Measurements from ENCODE around the gene SOX15. TPM values are rescaled to one million over a fixed set of nuclear protein-coding genes. Genes with fewer than 3 reads are reported as not detected.

Gene SOX15
- total RNA-seq, 1 donor from 2014 or later: 0.78 TPM

- TF ChIP-seq CTCF (IDR thresholded peaks at IDR 0.05): no peak
- DNase-seq (ENCODE audit: extremely low spot score, unreplicated experiment): no peak
- H3K4me3 Mint-ChIP-seq (ENCODE audit: unreplicated experiment): peak overlapping the region; percentile 88
- peaks cover 41% of the 10 kb centered on the region for H3K4me1 Mint-ChIP-seq (ENCODE audit: unreplicated experiment)
- H3K27ac Mint-ChIP-seq (ENCODE audit: unreplicated experiment): peak overlapping the region; percentile 87
- no peaks in the 10 kb centered on the region for H3K27me3 Mint-ChIP-seq (ENCODE audit: unreplicated experiment)
- no peaks in the 10 kb centered on the region for H3K9me3 Mint-ChIP-seq (ENCODE audit: unreplicated experiment)
- H3K36me3 Mint-ChIP-seq (ENCODE audit: unreplicated experiment): peaks cover 3% of the 10 kb centered on the region
Measured at GRCh38 chr17:7562208-7562605, 27.7 kb downstream of the SOX15 start.

DNA sequence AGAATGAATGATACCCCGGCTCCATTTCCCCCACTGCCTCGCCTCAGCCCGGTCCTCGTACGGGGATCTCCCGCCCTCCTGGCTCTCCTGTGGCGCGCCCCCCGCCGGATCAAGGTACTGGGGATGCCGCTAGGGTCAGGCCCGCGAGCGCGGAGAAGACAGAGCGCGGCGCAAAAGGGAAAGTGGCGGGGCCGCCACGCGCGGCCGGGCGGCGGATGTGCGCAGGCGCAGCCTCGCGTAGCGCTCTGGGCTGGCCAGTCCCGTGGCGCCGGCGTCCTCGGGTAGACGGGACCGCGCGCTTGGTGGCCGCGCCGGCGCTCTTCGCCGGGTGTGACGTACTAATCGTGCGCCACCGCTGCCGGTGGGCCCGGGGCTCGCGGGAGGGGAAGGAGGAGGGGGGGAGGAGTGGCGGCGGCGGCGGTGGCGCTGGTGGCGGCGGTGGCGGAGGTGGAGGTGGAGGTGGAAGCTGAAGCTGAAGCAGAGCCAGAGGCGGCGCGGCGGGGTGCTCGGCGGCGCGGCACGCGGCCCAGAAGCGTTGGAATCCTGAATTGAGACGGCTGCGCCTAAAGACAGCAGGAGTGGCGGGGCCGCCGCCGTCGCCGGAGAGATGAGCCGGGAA is 28.2 kb downstream of the SOX15 start, which contains the start of gene SENP3:
TSS of gene SENP3 (plus strand) at position 331 of the 619 bp plus-strand sequence. CDS start 1,158 bp downstream, outside the sequence.
- no peaks in the 10 kb centered on the region for H3K27me3 Mint-ChIP-seq (ENCODE audit: unreplicated experiment)
- TF ChIP-seq CTCF (IDR thresholded peaks at IDR 0.05): no peak
- peaks cover 41% of the 10 kb centered on the region for H3K4me1 Mint-ChIP-seq (ENCODE audit: unreplicated experiment)
- peak; percentile 97 for DNase-seq (ENCODE audit: extremely low spot score, unreplicated experiment)
- H3K27ac Mint-ChIP-seq (ENCODE audit: unreplicated experiment): peak within 1 kb of the TSS; percentile 89
- H3K9me3 Mint-ChIP-seq (ENCODE audit: unreplicated experiment): no peaks in the 10 kb centered on the region
- peak within 1 kb of the TSS; percentile 88 for H3K4me3 Mint-ChIP-seq (ENCODE audit: unreplicated experiment)
- H3K36me3 Mint-ChIP-seq (ENCODE audit: unreplicated experiment): peaks cover 1% of the 10 kb centered on the region

- Mint-ChIP-seq H3K9me3 (ENCODE audit: unreplicated experiment) (no peaks in the 10 kb centered on the region), H3K27ac (ENCODE audit: unreplicated experiment) (peak overlapping the region; percentile 89), H3K27me3 (ENCODE audit: unreplicated experiment) (no peaks in the 10 kb centered on the region), H3K36me3 (ENCODE audit: unreplicated experiment) (peaks cover 1% of the 10 kb centered on the region), H3K4me3 (ENCODE audit: unreplicated experiment) (peak overlapping the region; percentile 88), H3K4me1 (ENCODE audit: unreplicated experiment) (peaks cover 41% of the 10 kb centered on the region)
- TF ChIP-seq CTCF (IDR thresholded peaks at IDR 0.05): peak; percentile 88
- DNase-seq (ENCODE audit: extremely low spot score, unreplicated experiment): peak; percentile 95
Measured at GRCh38 chr17:7561028-7561575, 28.8 kb downstream of the SOX15 start.

GRCh38 chr17:7560172-7561027 is 29.5 kb downstream of the SOX15 start:
- Mint-ChIP-seq H3K27me3 (ENCODE audit: unreplicated experiment) (no peaks in the 10 kb centered on the region), H3K4me1 (ENCODE audit: unreplicated experiment) (peaks cover 41% of the 10 kb centered on the region), H3K27ac (ENCODE audit: unreplicated experiment) (peak overlapping the region; percentile 89), H3K36me3 (ENCODE audit: unreplicated experiment) (no peaks in the 10 kb centered on the region), H3K4me3 (ENCODE audit: unreplicated experiment) (peak overlapping the region; percentile 88), H3K9me3 (ENCODE audit: unreplicated experiment) (no peaks in the 10 kb centered on the region)
- no peak for DNase-seq (ENCODE audit: extremely low spot score, unreplicated experiment)
- peak; percentile 54 for TF ChIP-seq CTCF (IDR thresholded peaks at IDR 0.05)
